HFFc6 (cell line): Measurements from ENCODE around the gene KCNMA1. TPM values are rescaled to one million over a fixed set of nuclear protein-coding genes. Genes with fewer than 3 reads are reported as not detected.

Source experiments
- DNase-seq: peaks from one replicate; pipeline ENCODE4 v3.0.0-alpha.2; 2018
- H3K27ac Mint-ChIP-seq: 2 replicates; pipeline ENCODE4 v1.8.0; 2020; ENCODE audit warnings: mild to moderate bottlenecking, mixed read lengths
- H3K27me3 Mint-ChIP-seq: 2 replicates; pipeline ENCODE4 v1.8.0; 2021; ENCODE audit warnings: mild to moderate bottlenecking, moderate library complexity, mixed read lengths; ENCODE audit not compliant: insufficient read depth
- H3K36me3 Mint-ChIP-seq: 2 replicates; pipeline ENCODE4 v1.8.0; 2021; ENCODE audit warnings: low read depth, mixed read lengths
- H3K4me1 Mint-ChIP-seq: 2 replicates; pipeline ENCODE4 v1.8.0; 2020; ENCODE audit warnings: low read depth, mixed read lengths
- H3K4me3 Mint-ChIP-seq: 2 replicates; pipeline ENCODE4 v1.8.0; 2020; ENCODE audit warnings: mild to moderate bottlenecking, moderate library complexity, mixed read lengths
- H3K9me3 Mint-ChIP-seq: 2 replicates; pipeline ENCODE4 v1.8.0; 2020; ENCODE audit warnings: mild to moderate bottlenecking, mixed read lengths
- CTCF ChIP-seq: fragments of 200-600 bp; sonication (generic); IDR thresholded peaks from 2 replicates; pipeline ENCODE4 v1.5.0; 2021; ENCODE audit warnings: antibody characterized with exemption, mild to moderate bottlenecking
- total RNA-seq, 6 experiments: library from RNA; stranded (reverse); fragmentation: NEBNext Ultra II Directional; extraction: Animal tissue kit (Norgen Biotek cat#: 25700); gene quantifications; 2 replicates in 1 of 6; 3 replicates in 5 of 6; pipeline ENCODE4 v1.2.3, GENCODE V29; 2021

KCNMA1 gene
- total RNA-seq, 6 experiments from 2014 or later, result 87.1 to 191 (median 93.5) TPM

- Mint-ChIP-seq H3K4me3 (no peak overlapping the region), H3K36me3 (peaks cover 4% of the 10 kb centered on the region), H3K4me1 (peaks cover 54% of the 10 kb centered on the region), H3K27me3 (peaks cover 3% of the 10 kb centered on the region), H3K9me3 (no peaks in the 10 kb centered on the region), H3K27ac (no peak overlapping the region)
- no peak for DNase-seq
- no peak for TF ChIP-seq CTCF
Measured at GRCh38 chr10:77475522-77475921, 162.1 kb downstream of the KCNMA1 start.

- Mint-ChIP-seq H3K4me3 (no peak overlapping the region), H3K9me3 (no peaks in the 10 kb centered on the region), H3K27ac (no peak overlapping the region), H3K27me3 (peaks cover 3% of the 10 kb centered on the region), H3K4me1 (peaks cover 48% of the 10 kb centered on the region), H3K36me3 (peaks cover 4% of the 10 kb centered on the region)
- no peak for DNase-seq
- TF ChIP-seq CTCF, result no peak
Measured at GRCh38 chr10:77474939-77475338, 162.7 kb downstream of the KCNMA1 start.

- no peaks in the 10 kb centered on the region for H3K9me3 Mint-ChIP-seq
- H3K27me3 Mint-ChIP-seq, result peaks cover 3% of the 10 kb centered on the region
- peaks cover 4% of the 10 kb centered on the region; the same call in 1 of the 2 replicates for H3K36me3 Mint-ChIP-seq
- no peak overlapping the region for H3K27ac Mint-ChIP-seq
- no peak overlapping the region for H3K4me3 Mint-ChIP-seq
- DNase-seq, result no peak
- H3K4me1 Mint-ChIP-seq, result peaks cover 42% of the 10 kb centered on the region
- no peak for TF ChIP-seq CTCF
Measured at GRCh38 chr10:77474386-77474785, 163.2 kb downstream of the KCNMA1 start.

DNA sequence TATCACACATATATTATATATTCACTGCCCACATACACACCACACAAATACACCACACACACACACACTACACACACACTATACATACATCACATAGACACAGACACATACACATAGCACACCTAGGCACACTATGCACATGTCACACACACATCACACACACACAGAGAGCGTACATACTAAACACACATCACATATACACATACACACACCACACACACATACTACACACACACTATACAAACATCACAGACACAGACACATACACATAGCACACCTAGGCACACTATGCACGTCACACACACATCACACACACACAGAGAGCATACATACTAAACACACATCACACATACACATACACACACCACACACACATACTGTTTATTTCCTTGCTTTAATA, 165.5 kb downstream of the KCNMA1 start:
- DNase-seq, result no peak
- no peak overlapping the region for H3K27ac Mint-ChIP-seq

DNA sequence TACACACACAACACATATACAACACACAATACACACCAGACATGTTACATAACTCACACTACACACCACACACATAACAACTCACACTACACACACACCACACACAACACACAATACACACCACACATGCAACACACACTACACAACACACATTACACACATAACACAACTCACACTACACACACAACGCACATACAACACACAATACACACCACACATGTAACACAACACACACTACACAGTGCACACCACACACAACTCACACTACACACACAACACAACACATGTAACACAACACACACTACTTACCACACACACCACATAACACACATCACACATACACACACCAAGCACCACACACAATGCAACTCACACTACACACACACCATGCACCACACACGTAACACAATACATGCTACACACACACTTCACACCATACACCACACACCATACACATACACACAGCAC, 166.5 kb downstream of the KCNMA1 start:
- Mint-ChIP-seq H3K36me3 (peaks cover 9% of the 10 kb centered on the region; the same call in 1 of the 2 replicates), H3K9me3 (no peaks in the 10 kb centered on the region), H3K4me3 (no peak overlapping the region), H3K27me3 (peaks cover 5% of the 10 kb centered on the region), H3K27ac (no peak overlapping the region), H3K4me1 (peaks cover 10% of the 10 kb centered on the region)
- no peak for DNase-seq
- TF ChIP-seq CTCF, result no peak

More for the DNA sequence above, 165.5 kb downstream of the KCNMA1 start:
- Mint-ChIP-seq H3K4me3 (no peak overlapping the region), H3K36me3 (peaks cover 7% of the 10 kb centered on the region; the same call in 1 of the 2 replicates), H3K9me3 (no peaks in the 10 kb centered on the region), H3K4me1 (peaks cover 20% of the 10 kb centered on the region), H3K27me3 (peaks cover 7% of the 10 kb centered on the region)
- TF ChIP-seq CTCF, result no peak
